GM12865 (cell line): Measurements from ENCODE around the gene FER.

Experiments used
- DNase-seq: peaks from one replicate; pipeline ENCODE4 v3.0.0; 2010; ENCODE audit warnings: low read depth
- H3K4me3 ChIP-seq: 2 replicates; pipeline ENCODE4 v1.5.1; 2011; ENCODE audit warnings: mild to moderate bottlenecking, low read depth, low read length, control low read depth
- TF ChIP-seq, protein P1 (sequence below): IDR thresholded peaks from 2 replicates; pipeline ENCODE4 v1.5.1; 2011; ENCODE audit warnings: low read length, control low read depth, low read depth, inconsistent platforms; ENCODE audit not compliant: insufficient read depth; ENCODE audit errors: missing control alignments

FER gene

DNA sequence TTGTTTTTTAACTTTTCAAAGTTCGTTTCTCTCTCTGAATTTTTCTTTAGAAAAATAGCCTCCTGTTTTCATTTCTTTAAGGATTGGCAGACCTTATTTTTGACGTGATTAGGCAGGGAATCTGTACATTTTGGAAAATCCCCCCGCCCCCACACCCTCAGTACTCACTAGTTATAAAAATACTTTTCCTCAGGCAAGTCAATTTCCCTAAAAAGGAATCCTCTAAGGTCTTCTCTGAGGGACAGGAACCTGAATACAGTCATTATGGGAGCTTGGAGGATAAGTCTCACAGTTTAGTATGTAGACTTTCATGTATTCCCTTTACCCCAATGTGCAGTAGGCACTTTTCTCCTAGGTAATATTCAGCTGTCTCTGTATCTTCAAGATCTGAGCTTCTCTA is 3.9 kb upstream of the FER start:
- H3K4me3 ChIP-seq, result no peak overlapping the region
- no peak for DNase-seq
- TF ChIP-seq, protein P1, sequence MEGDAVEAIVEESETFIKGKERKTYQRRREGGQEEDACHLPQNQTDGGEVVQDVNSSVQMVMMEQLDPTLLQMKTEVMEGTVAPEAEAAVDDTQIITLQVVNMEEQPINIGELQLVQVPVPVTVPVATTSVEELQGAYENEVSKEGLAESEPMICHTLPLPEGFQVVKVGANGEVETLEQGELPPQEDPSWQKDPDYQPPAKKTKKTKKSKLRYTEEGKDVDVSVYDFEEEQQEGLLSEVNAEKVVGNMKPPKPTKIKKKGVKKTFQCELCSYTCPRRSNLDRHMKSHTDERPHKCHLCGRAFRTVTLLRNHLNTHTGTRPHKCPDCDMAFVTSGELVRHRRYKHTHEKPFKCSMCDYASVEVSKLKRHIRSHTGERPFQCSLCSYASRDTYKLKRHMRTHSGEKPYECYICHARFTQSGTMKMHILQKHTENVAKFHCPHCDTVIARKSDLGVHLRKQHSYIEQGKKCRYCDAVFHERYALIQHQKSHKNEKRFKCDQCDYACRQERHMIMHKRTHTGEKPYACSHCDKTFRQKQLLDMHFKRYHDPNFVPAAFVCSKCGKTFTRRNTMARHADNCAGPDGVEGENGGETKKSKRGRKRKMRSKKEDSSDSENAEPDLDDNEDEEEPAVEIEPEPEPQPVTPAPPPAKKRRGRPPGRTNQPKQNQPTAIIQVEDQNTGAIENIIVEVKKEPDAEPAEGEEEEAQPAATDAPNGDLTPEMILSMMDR, result no peak

DNA sequence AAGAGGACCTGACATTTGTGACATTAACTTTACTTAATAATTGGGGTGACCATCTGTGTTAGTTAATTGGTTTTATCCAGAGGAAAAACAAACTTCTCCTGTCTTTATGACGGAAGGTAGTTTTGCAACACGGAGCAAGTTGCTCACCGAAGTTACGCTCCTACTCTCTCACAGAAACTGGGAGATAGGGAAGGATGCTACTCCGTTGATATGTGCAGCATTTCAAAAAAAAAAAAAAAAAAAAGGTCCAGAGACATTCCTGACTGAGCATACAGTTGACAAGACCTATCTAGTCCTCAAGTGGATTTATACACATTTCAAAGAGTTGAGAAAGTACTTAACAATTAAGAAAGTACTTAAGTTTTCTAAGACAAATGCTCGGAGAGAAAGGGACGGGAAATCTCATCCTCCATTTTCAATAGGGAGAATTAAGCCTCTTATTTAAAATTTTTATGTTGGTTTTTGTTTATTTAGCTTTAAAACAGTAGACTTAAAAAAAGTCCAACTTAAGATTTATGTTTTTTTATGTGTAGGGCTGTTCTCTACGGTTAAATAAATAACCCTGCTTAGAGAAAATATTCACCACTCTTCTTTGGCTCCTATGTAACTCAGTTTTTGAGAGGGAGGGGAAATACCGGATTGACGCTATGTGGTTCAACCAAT is 455 bp upstream of the FER start:
- peak overlapping the region; percentile 66 for H3K4me3 ChIP-seq
- TF ChIP-seq, protein P1, result no peak
- DNase-seq, result no peak

DNA sequence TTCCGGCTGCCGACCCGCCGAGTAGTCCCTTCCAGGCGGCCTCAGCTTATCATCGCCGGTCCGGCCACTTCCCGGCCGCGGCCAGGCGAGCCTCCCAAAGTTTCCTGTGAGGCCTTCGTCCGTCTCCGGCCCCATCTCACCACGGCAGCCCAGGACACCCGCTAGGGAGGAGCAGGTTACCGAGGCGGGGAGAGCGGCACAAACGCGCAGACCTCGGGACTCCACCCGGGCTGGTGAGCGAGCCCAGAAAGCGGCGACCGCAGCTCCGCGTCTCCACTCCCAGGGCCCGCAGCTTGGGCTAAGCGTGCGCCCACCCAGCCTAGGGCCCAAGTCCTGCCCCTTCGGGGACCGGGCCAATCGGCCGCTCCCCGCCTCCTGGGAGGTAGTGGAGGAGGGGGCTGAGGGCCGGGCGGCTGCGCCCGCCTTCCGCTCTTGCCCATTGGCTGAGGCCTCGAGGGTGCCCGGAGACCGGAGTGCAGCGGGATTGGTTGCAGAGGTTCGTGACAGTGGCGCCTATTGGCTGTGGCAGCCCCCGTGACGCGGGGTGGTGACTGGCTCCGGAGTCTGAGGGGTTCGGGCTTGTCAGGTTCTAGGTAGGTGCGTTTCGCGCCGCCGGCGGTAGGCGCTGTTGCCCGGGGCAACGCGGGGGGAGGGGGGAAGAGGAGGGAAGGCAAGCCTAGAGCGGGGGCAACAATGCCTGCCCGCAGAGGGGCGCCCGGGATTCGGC is 867 bp downstream of the FER start:
- TF ChIP-seq, protein P1, result no peak
- H3K4me3 ChIP-seq, result peak overlapping the region; percentile 98
- DNase-seq, result peak; percentile 99

DNA sequence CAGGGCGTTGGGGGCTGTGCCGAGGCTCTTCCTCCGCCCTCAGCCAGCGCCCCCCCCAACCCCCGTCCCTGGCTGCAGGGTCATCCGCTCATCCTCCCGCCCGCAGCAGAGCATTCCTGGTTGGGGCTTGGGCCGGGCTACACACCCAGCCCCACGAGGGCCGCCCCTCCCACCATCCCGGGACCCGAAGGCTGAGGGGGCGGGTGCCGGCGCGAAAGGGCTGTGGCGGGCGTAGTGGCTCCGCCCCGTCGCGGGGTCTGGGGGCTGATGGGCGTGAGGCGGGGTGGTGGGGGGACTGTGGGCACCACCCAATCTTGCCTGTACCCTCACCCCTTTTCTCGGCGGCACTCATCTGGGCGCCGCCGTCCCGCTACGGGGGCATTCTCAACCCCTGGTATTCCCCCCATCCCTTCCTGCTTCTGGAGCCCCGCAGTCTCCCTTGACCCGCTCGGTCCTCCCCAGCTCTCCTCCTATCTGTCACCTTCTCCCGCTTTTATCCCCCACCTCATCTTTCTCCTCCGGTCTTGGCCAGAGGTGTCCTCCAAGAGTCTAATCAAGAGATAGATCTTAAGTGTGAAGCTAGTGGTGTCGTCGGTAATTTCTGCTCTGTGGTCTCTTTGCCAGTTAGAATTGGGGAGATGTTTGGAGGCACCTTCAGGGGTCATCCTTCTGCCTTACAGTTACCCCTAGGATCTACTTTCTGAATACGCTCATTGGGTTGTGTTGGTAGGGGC is 1.6 kb downstream of the FER start:
- TF ChIP-seq, protein P1, result no peak
- peak; percentile 41 for DNase-seq
- peak overlapping the region; percentile 98 for H3K4me3 ChIP-seq

GRCh38 chr5:108753331-108753730 is 5.6 kb downstream of the FER start:
- no peak overlapping the region for H3K4me3 ChIP-seq
- DNase-seq, result no peak
- TF ChIP-seq, protein P1, result no peak

GRCh38 chr5:108753877-108754276 is 6.2 kb downstream of the FER start:
- H3K4me3 ChIP-seq, result no peak overlapping the region
- DNase-seq, result no peak
- TF ChIP-seq, protein P1, result no peak
